ENCODE results near the gene FAM83C.

GRCh38 chr20:35273449-35274171 is 18.6 kb downstream of the FAM83C start:
- no peak for TF ChIP-seq EZH2phosphoT487 (IDR thresholded peaks at IDR 0.05; ENCODE audit: low read length)
- TF ChIP-seq, protein P1, sequence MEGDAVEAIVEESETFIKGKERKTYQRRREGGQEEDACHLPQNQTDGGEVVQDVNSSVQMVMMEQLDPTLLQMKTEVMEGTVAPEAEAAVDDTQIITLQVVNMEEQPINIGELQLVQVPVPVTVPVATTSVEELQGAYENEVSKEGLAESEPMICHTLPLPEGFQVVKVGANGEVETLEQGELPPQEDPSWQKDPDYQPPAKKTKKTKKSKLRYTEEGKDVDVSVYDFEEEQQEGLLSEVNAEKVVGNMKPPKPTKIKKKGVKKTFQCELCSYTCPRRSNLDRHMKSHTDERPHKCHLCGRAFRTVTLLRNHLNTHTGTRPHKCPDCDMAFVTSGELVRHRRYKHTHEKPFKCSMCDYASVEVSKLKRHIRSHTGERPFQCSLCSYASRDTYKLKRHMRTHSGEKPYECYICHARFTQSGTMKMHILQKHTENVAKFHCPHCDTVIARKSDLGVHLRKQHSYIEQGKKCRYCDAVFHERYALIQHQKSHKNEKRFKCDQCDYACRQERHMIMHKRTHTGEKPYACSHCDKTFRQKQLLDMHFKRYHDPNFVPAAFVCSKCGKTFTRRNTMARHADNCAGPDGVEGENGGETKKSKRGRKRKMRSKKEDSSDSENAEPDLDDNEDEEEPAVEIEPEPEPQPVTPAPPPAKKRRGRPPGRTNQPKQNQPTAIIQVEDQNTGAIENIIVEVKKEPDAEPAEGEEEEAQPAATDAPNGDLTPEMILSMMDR (IDR thresholded peaks at IDR 0.05; ENCODE audit: low read length): no peak

Measured in MM.1S (cell line).